CD4-positive, alpha-beta T cell (primary cell): ENCODE data around the gene ABCA10. TPM values are rescaled to one million over a fixed set of nuclear protein-coding genes. Genes with fewer than 3 reads are reported as not detected.

Source experiments
- ATAC-seq: fragments of 200-7000 bp; cut with Tn5 transposase; one replicate; pipeline ENCODE4 v1.10.0; 2022; ENCODE audit warnings: mild to moderate bottlenecking; ENCODE audit not compliant: poor library complexity
- CTCF ChIA-PET: fragments of 350-600 bp; sonication (Branson Sonifier 250); formaldehyde crosslinking; loops from one replicate; lab custom pipeline; 2021; ENCODE audit warnings: antibody characterized with exemption, inconsistent platforms; lab: Charles Lee
- POLR2A ChIA-PET: fragments of 350-600 bp; sonication (Branson Sonifier 250); formaldehyde crosslinking; loops from one replicate; lab custom pipeline; 2021; ENCODE audit warnings: antibody characterized with exemption, inconsistent platforms; lab: Charles Lee
- DNase-seq, 14 experiments: peaks; one replicate each; pipeline ENCODE4 v3.0.0-alpha.2; 2013 to 2020; ENCODE audit warnings: mixed read lengths in 2 of 14
- H3K27ac ChIP-seq, 2 donors: one replicate each; pipeline versions ENCODE4 v1.5.1 to v1.7.0; 2013; ENCODE audit warnings: low read length in 2 of 2, low read depth in 1 of 2, mild to moderate bottlenecking in 1 of 2
- H3K27me3 ChIP-seq, 2 experiments: 1 replicate in 1 of 2; 2 replicates in 1 of 2; pipeline versions ENCODE4 v1.6.1 to v1.7.0; 2013; ENCODE audit warnings: low read length in 2 of 2, control low read depth in 1 of 2, mild to moderate bottlenecking in 1 of 2, moderate library complexity in 1 of 2; ENCODE audit not compliant: insufficient read depth in 2 of 2, control insufficient read depth in 1 of 2
- H3K36me3 ChIP-seq: one replicate; pipeline ENCODE4 v1.6.1; 2013; ENCODE audit warnings: low read length, control low read depth; ENCODE audit not compliant: insufficient read depth
- H3K4me1 ChIP-seq: one replicate; pipeline ENCODE4 v1.6.1; 2013; ENCODE audit warnings: low read length, control low read depth; ENCODE audit not compliant: insufficient read depth
- H3K4me3 ChIP-seq: one replicate; pipeline ENCODE4 v1.5.1; 2013; ENCODE audit warnings: mild to moderate bottlenecking, low read length, moderate library complexity
- H3K9me3 ChIP-seq, 2 experiments: 1 replicate in 1 of 2; 2 replicates in 1 of 2; pipeline versions ENCODE4 v1.6.1 to v1.7.0; 2013; ENCODE audit warnings: low read length in 2 of 2, mild to moderate bottlenecking in 2 of 2, control low read depth in 1 of 2, moderate library complexity in 1 of 2; ENCODE audit not compliant: control insufficient read depth in 1 of 2, insufficient read depth in 1 of 2
- H3K27ac Mint-ChIP-seq: one replicate; pipeline ENCODE4 v1.8.0; 2020; ENCODE audit warnings: mixed read lengths
- H3K27me3 Mint-ChIP-seq: one replicate; pipeline ENCODE4 v1.8.0; 2021; ENCODE audit warnings: mixed read lengths
- H3K36me3 Mint-ChIP-seq: one replicate; pipeline ENCODE4 v1.8.0; 2021; ENCODE audit warnings: low read depth, mixed read lengths
- H3K4me1 Mint-ChIP-seq: one replicate; pipeline ENCODE4 v1.8.0; 2021; ENCODE audit warnings: low read depth, mixed read lengths
- H3K4me3 Mint-ChIP-seq: one replicate; pipeline ENCODE4 v1.8.0; 2020; ENCODE audit warnings: mild to moderate bottlenecking, mixed read lengths
- H3K9me3 Mint-ChIP-seq: one replicate; pipeline ENCODE4 v1.8.0; 2020; ENCODE audit warnings: mixed read lengths
- intact Hi-C, 2 experiments: fragments of 100-400 bp; cut with DNase I in 1 of 2; cut with micrococcal nuclease in 1 of 2; formaldehyde crosslinking; loops; one replicate each; pipeline versions ENCODE4 v1.15.1 to v1.9.0; 2023 to 2025; cut with DNase I, micrococcal nuclease
- microRNA-seq: library from miRNA; unstranded; fragments of <30 nt; microRNA quantifications from one replicate; pipeline ENCODE4 v1.2.0, GENCODE V29; 2021; ENCODE audit warnings: borderline microRNAs expressed, borderline replicate concordance
- total RNA-seq, 174 experiments: library from RNA in 2 of 174; stranded (reverse) in 2 of 174; gene quantifications; one replicate each; pipeline ENCODE4 v1.2.3 and lab custom pipeline; 2021 to 2026
- TF ChIP-seq, protein P1 (sequence below): fragments of 200-600 bp; IDR thresholded peaks from one replicate; pipeline ENCODE4 v1.8.0; 2022; ENCODE audit warnings: antibody characterized with exemption, mild to moderate bottlenecking

Gene ABCA10
- total RNA-seq, 2 experiments from 2014 or later: 0.77 to 1.5 TPM

DNA sequence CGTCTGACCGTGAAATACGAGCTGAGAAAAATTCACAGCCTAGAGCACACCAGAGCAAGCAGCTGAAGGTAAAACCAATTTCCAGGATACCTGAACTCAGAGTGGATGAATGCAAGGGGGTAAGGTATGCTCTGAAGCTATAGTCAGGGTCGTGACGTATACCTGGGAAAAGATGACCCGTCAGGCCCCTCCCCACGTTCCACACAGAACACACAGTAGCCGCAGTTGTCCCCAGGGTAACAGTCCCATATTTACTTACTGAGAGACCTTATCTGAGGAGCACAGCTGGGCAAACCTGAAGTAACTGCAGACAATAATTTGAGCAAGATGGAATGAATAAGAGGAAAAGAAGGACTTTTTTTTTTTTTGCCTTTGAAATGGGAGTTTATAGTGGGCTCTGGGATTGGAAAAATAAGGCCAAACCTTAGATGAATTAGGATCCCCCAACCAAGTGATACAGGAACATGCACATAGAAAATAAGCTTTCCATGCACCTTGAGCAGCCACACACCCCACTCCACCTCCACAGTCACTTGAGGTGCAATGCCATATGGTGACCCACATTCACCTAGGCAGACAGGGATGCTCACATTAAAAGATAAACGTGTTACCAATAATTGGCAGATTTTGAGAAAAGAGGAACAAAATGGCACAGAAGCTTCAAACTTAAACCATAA is 124.9 kb downstream of the ABCA10 start:
- no peaks in the 10 kb centered on the region for H3K27me3 ChIP-seq
- ATAC-seq (no peak), DNase-seq (no peak)
- no peak overlapping the region for H3K4me3 ChIP-seq
- H3K36me3 ChIP-seq: no peaks in the 10 kb centered on the region
- no peak overlapping the region for H3K27ac Mint-ChIP-seq
- H3K4me1 ChIP-seq: no peaks in the 10 kb centered on the region
- ChIA-PET CTCF (no interaction called here), POLR2A (no interaction called here)
- TF ChIP-seq, protein P1, sequence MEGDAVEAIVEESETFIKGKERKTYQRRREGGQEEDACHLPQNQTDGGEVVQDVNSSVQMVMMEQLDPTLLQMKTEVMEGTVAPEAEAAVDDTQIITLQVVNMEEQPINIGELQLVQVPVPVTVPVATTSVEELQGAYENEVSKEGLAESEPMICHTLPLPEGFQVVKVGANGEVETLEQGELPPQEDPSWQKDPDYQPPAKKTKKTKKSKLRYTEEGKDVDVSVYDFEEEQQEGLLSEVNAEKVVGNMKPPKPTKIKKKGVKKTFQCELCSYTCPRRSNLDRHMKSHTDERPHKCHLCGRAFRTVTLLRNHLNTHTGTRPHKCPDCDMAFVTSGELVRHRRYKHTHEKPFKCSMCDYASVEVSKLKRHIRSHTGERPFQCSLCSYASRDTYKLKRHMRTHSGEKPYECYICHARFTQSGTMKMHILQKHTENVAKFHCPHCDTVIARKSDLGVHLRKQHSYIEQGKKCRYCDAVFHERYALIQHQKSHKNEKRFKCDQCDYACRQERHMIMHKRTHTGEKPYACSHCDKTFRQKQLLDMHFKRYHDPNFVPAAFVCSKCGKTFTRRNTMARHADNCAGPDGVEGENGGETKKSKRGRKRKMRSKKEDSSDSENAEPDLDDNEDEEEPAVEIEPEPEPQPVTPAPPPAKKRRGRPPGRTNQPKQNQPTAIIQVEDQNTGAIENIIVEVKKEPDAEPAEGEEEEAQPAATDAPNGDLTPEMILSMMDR: no peak
- H3K9me3 Mint-ChIP-seq: no peaks in the 10 kb centered on the region
- H3K27me3 Mint-ChIP-seq: no peaks in the 10 kb centered on the region
- intact Hi-C loops: no loop called here
- no peaks in the 10 kb centered on the region for H3K36me3 Mint-ChIP-seq
- H3K9me3 ChIP-seq: no peaks in the 10 kb centered on the region
- H3K4me1 Mint-ChIP-seq: no peaks in the 10 kb centered on the region
- H3K4me3 Mint-ChIP-seq: no peak overlapping the region
- no peak overlapping the region for H3K27ac ChIP-seq

DNA sequence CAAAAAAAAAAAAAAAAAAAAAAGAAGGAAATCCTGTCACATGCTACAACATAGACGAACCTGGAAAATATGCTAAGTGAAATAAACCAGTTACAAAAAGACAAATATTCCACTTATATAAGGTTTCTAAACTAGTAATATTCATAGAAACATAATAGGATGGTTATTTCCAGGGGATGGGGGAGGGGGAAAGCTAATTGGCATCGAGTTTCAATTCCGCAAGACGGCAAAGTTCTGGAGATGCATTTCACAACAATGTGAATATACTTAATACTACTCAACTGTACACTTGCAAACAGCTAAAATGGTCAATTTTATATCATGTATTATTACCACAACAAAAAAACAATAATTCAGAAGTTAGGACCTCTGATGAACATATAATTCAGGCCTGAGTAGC is 130.0 kb downstream of the ABCA10 start:
- intact Hi-C loops: no loop called here
- Histone ChIP-seq H3K4me3 (no peak overlapping the region), H3K9me3 (no peaks in the 10 kb centered on the region), H3K4me1 (no peaks in the 10 kb centered on the region), H3K27me3 (no peaks in the 10 kb centered on the region), H3K27ac (no peak overlapping the region), H3K36me3 (no peaks in the 10 kb centered on the region)
- no peak for ATAC-seq
- CTCF ChIA-PET: no interaction called here
- POLR2A ChIA-PET: no interaction called here
- Mint-ChIP-seq H3K27ac (no peak overlapping the region), H3K27me3 (peaks cover 6% of the 10 kb centered on the region), H3K9me3 (no peaks in the 10 kb centered on the region), H3K4me3 (no peak overlapping the region), H3K4me1 (no peaks in the 10 kb centered on the region), H3K36me3 (no peaks in the 10 kb centered on the region)
- DNase-seq: no peak
- TF ChIP-seq, protein P1: no peak

Small RNAs within 50 kb of the gene (microRNA-seq; reads per million reads assigned to microRNA genes)
- gene MIR4524A: not detected
- not detected for gene MIR4524B

Other genes starting within 250 kb of the ABCA10 start
- under 1 TPM; 0.03 TPM for gene ABCA9, start 167.9 kb downstream of the ABCA10 start, total RNA-seq
- under 1 TPM; 0.22 to 0.25 TPM for gene ABCA6, start 86.9 kb downstream of the ABCA10 start, total RNA-seq
- 10 to 100 TPM; 33.4 to 34.9 TPM for gene ABCA5, start 98.3 kb upstream of the ABCA10 start, total RNA-seq
- 10 to 100 TPM; 14.0 to 14.6 TPM for gene MAP2K6, start 185.9 kb upstream of the ABCA10 start, total RNA-seq